ENCODE measurements around the gene HBS1L.
"Not testable (repeated sequence)": the region's sequence is repeated elsewhere in the genome, so short reads cannot be mapped to it uniquely, and the experiment has no call there.

GRCh38 chr6:135058299-135058698, 3.7 kb upstream of the HBS1L start:
- not testable (repeated sequence) for TF ChIP-seq CTCF (IDR thresholded peaks at IDR 0.05; ENCODE audit: insufficient read depth, low read length, poor library complexity, severe bottlenecking); EZH2phosphoT487 (conservative IDR thresholded peaks at IDR 0.05; ENCODE audit: low read length)

All from SU-DHL-6 (cell line).